ENCODE measurements around the gene SSTR3.
A peak's percentile ranks its signal among the peaks of the same experiment; 100 is the strongest.

The SSTR3 gene

GRCh38 chr22:37167981-37168647, 44.2 kb downstream of the SSTR3 start:
- DNase-seq (ENCODE audit: low read depth in 2 of 2): no peak

- DNase-seq (ENCODE audit: low read depth in 2 of 2): no peak
Observed at GRCh38 chr22:37167176-37167980, 44.9 kb downstream of the SSTR3 start.

- DNase-seq (ENCODE audit: low read depth in 2 of 2): peak; percentile 67 to 68
Observed at GRCh38 chr22:37166675-37167066, 45.6 kb downstream of the SSTR3 start.

GRCh38 chr22:37165940-37166674, 46.2 kb downstream of the SSTR3 start:
- no peak for DNase-seq (ENCODE audit: low read depth in 2 of 2)

- no peak for DNase-seq (ENCODE audit: low read depth in 2 of 2)
Observed at GRCh38 chr22:37165066-37165465, 47.2 kb downstream of the SSTR3 start.

- DNase-seq (ENCODE audit: low read depth in 2 of 2): no peak
Observed at GRCh38 chr22:37164505-37164887, 47.8 kb downstream of the SSTR3 start.

GRCh38 chr22:37163575-37164504, 48.4 kb downstream of the SSTR3 start:
- peak in 1 of 2 donors; percentile 31 for DNase-seq (ENCODE audit: low read depth in 2 of 2)

- no peak for DNase-seq (ENCODE audit: low read depth in 2 of 2)
Observed at GRCh38 chr22:37163096-37163489, 49.2 kb downstream of the SSTR3 start.

GRCh38 chr22:37162221-37163095, 49.8 kb downstream of the SSTR3 start:
- DNase-seq (ENCODE audit: low read depth in 2 of 2): peak; percentile 50 to 60

GRCh38 chr22:37161443-37161842, 50.8 kb downstream of the SSTR3 start:
- DNase-seq (ENCODE audit: low read depth in 2 of 2): no peak

- DNase-seq (ENCODE audit: low read depth in 2 of 2): no peak
Observed at GRCh38 chr22:37160027-37160426, 52.2 kb downstream of the SSTR3 start.

- no peak for DNase-seq (ENCODE audit: low read depth in 2 of 2)
Observed at GRCh38 chr22:37158963-37159290, 53.4 kb downstream of the SSTR3 start.

- no peak for DNase-seq (ENCODE audit: low read depth in 2 of 2)
Observed at GRCh38 chr22:37157516-37158285, 54.6 kb downstream of the SSTR3 start.

- no peak for DNase-seq (ENCODE audit: low read depth in 2 of 2)
Observed at GRCh38 chr22:37156686-37157435, 55.4 kb downstream of the SSTR3 start.

- DNase-seq (ENCODE audit: low read depth in 2 of 2): no peak
Observed at GRCh38 chr22:37155971-37156370, 56.3 kb downstream of the SSTR3 start.

- no peak for DNase-seq (ENCODE audit: low read depth in 2 of 2)
Observed at GRCh38 chr22:37154925-37155712, 57.2 kb downstream of the SSTR3 start.
